SK-N-SH (cell line): ENCODE measurements around the gene FRAS1. TPM values are rescaled to one million over a fixed set of nuclear protein-coding genes. Genes with fewer than 3 reads are reported as not detected.

Source experiments
- CTCF ChIA-PET: fragments of 300-600, 350-600 bp; formaldehyde crosslinking; extraction: SDS; loops from one replicate; lab custom pipeline; 2021; lab: Yijun Ruan, JAX
- POLR2A ChIA-PET: fragments of 350-600 bp; sonication (Branson Sonifier 250); formaldehyde crosslinking; extraction: SDS; loops from one replicate; lab custom pipeline; 2020; ENCODE audit warnings: antibody characterized with exemption, inconsistent platforms; lab: Yijun Ruan, JAX
- DNase-seq: peaks from one replicate; pipeline ENCODE4 v3.0.0; 2012
- H2AFZ ChIP-seq: fragments of 200-600 bp; sonication (generic); 2 replicates; pipeline ENCODE4 v1.8.1; 2016; ENCODE audit warnings: antibody characterized with exemption, mild to moderate bottlenecking, low read depth
- H3F3A ChIP-seq: fragments of 200-600 bp; sonication (generic); replicated peaks from 2 replicates; pipeline ENCODE3; 2016; ENCODE audit warnings: antibody characterized with exemption, mild to moderate bottlenecking; ENCODE audit not compliant: insufficient read depth
- H3K27ac ChIP-seq, 2 experiments: fragments of 200-500 bp in 1 of 2; fragments of 200-600 bp in 1 of 2; sonication (Bioruptor generic) in 1 of 2; sonication (generic), shearing (Covaris generic) in 1 of 2; 2 replicates each; pipeline versions ENCODE4 v1.5.1 to v1.6.1; 2014 to 2016; ENCODE audit warnings: low read depth in 2 of 2, inconsistent platforms in 1 of 2, low read length in 1 of 2, mild to moderate bottlenecking in 1 of 2, mixed read lengths in 1 of 2
- H3K27me3 ChIP-seq: fragments of 200-600 bp; sonication (generic), shearing (Covaris generic); 2 replicates; pipeline ENCODE4 v1.6.1; 2016; ENCODE audit warnings: mixed run types; ENCODE audit not compliant: insufficient read depth
- H3K36me3 ChIP-seq, 2 experiments: fragments of 200-500 bp in 1 of 2; fragments of 200-600 bp in 1 of 2; sonication (Bioruptor generic) in 1 of 2; sonication (generic) in 1 of 2; replicated peaks in 1 of 2; 2 replicates each; pipeline versions ENCODE3 to v1.5.1; 2014 to 2016; ENCODE audit warnings: low read length in 1 of 2, mild to moderate bottlenecking in 1 of 2; ENCODE audit not compliant: insufficient read depth in 2 of 2, control insufficient read depth in 1 of 2
- H3K4me1 ChIP-seq, 2 experiments: fragments of 200-500 bp in 1 of 2; fragments of 200-600 bp in 1 of 2; sonication (Bioruptor generic) in 1 of 2; sonication (generic), shearing (Covaris generic) in 1 of 2; 2 replicates each; pipeline versions ENCODE4 v1.5.1 to v1.6.1; 2014 to 2016; ENCODE audit warnings: low read depth in 1 of 2, low read length in 1 of 2, mixed run types in 1 of 2; ENCODE audit not compliant: insufficient read depth in 2 of 2, control insufficient read depth in 1 of 2
- H3K4me2 ChIP-seq: fragments of 200-600 bp; sonication (generic), shearing (Covaris generic); 2 replicates; pipeline ENCODE4 v1.6.1; 2017; ENCODE audit warnings: mixed run types
- H3K4me3 ChIP-seq, 2 experiments: fragments of 200-500 bp in 1 of 2; fragments of 200-600 bp in 1 of 2; sonication (Bioruptor generic) in 1 of 2; sonication (generic), shearing (Covaris generic) in 1 of 2; 2 replicates each; pipeline versions ENCODE4 v1.5.1 to v1.8.1; 2014 to 2016; ENCODE audit warnings: low read depth in 2 of 2, inconsistent platforms in 1 of 2, low read length in 1 of 2, mild to moderate bottlenecking in 1 of 2, mixed read lengths in 1 of 2, moderate library complexity in 1 of 2
- H3K79me2 ChIP-seq: fragments of 200-600 bp; sonication (generic); 2 replicates; pipeline ENCODE4 v1.8.1; 2017; ENCODE audit warnings: mild to moderate bottlenecking; ENCODE audit not compliant: insufficient read depth
- H3K9ac ChIP-seq: fragments of 200-600 bp; sonication (generic); 2 replicates; pipeline ENCODE4 v1.6.1; 2017; ENCODE audit warnings: mixed run types
- H3K9me2 ChIP-seq: fragments of 200-600 bp; sonication (generic); 2 replicates; pipeline ENCODE4 v1.6.1; 2017; ENCODE audit warnings: mixed run types
- H3K9me3 ChIP-seq: fragments of 200-600 bp; sonication (generic); 2 replicates; pipeline ENCODE4 v1.6.1; 2017; ENCODE audit warnings: mixed run types, mild to moderate bottlenecking, moderate library complexity
- H4K20me1 ChIP-seq: fragments of 200-600 bp; sonication (generic); 2 replicates; pipeline ENCODE4 v1.6.1; 2017; ENCODE audit warnings: mild to moderate bottlenecking, mixed run types; ENCODE audit not compliant: insufficient read depth
- CHD2 ChIP-seq: fragments of 150-350 bp; IDR thresholded peaks from 2 replicates; pipeline ENCODE4 v1.6.1; 2018; ENCODE audit warnings: low read length; ENCODE audit not compliant: partially characterized antibody
- EZH2phosphoT487 ChIP-seq: fragments of 200-600 bp; sonication (generic); IDR thresholded peaks from 2 replicates; pipeline ENCODE4 v1.6.1; 2017; ENCODE audit warnings: low read depth, mixed run types, mild to moderate bottlenecking, antibody characterized with exemption, moderate library complexity, borderline replicate concordance
- FOXJ3 ChIP-seq: sonication (generic); formaldehyde crosslinking; IDR thresholded peaks from 2 replicates; pipeline ENCODE4 v1.5.1; 2020; ENCODE audit warnings: mild to moderate bottlenecking, missing genetic modification reagents
- GABPA ChIP-seq: IDR thresholded peaks from 2 replicates; pipeline ENCODE4 v1.4.0; 2012; ENCODE audit warnings: low read depth, mild to moderate bottlenecking
- GATA2 ChIP-seq: sonication (generic); formaldehyde crosslinking; IDR thresholded peaks from 2 replicates; pipeline ENCODE4 v1.5.0; 2020; ENCODE audit warnings: mild to moderate bottlenecking, missing genetic modification reagents
- JUND ChIP-seq: IDR thresholded peaks from 2 replicates; pipeline ENCODE4 v1.4.0; 2012
- NFIC ChIP-seq: IDR thresholded peaks from 2 replicates; pipeline ENCODE4 v1.4.0; 2012; ENCODE audit warnings: borderline replicate concordance
- NRF1 ChIP-seq: IDR thresholded peaks from 2 replicates; pipeline ENCODE4 v1.6.1; 2012; ENCODE audit warnings: low read depth, mild to moderate bottlenecking, low read length
- RCOR1 ChIP-seq: fragments of 150-350 bp; IDR thresholded peaks from 2 replicates; pipeline ENCODE4 v1.6.1; 2017; ENCODE audit warnings: antibody characterized with exemption, low read length
- SMC3 ChIP-seq: IDR thresholded peaks from 2 replicates; pipeline ENCODE4 v1.6.1; 2012; ENCODE audit warnings: low read depth, low read length, improper control_type of control experiment
- TEAD4 ChIP-seq: IDR thresholded peaks from 2 replicates; pipeline ENCODE4 v1.4.0; 2012; ENCODE audit warnings: mild to moderate bottlenecking, borderline replicate concordance; ENCODE audit not compliant: insufficient read depth
- WGBS: methylation state at CpG from one replicate; pipeline ENCODE4 v1.1.6; 2017; ENCODE audit warnings: low lambda C conversion rate; 5-methylcytosine and 5-hydroxymethylcytosine counted together
- polyA plus RNA-seq, 3 experiments: library from polyadenylated mRNA; depleted of rRNA; stranded (reverse); fragments of >200 nt; gene quantifications; 2 replicates each; pipeline ENCODE4 v1.2.3, GENCODE V29; 2012
- TF ChIP-seq, protein P1 (sequence below): IDR thresholded peaks from 2 replicates; pipeline ENCODE4 v1.4.0; 2012; ENCODE audit warnings: low read depth
- TF ChIP-seq, protein P2 (sequence below): IDR thresholded peaks from 2 replicates; pipeline ENCODE4; 2012

The FRAS1 gene
- polyA plus RNA-seq, 1 of the 3 experiments (the other 2 are of a cell fraction), result 8.3 TPM

DNA sequence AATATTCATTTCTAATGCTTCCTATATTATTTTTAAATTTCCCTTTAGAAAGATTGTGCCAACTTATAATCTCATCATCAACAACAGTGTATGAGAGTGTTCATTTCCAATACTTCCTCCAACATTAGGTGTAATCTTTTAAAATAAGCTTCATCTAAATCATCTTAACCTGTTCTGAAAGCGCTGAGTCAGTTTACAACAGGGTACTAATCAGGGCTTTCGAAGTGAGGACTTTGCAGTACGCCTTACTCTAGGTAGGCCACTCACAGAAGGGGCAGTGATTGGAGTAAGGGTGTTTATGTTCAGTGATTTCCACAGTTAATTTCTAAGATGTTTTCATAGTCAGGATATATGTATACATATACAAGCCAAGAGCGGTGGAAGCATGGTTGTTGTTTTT lies 87.9 kb downstream of the FRAS1 start:
- POLR2A ChIA-PET, result no interaction called here

DNA sequence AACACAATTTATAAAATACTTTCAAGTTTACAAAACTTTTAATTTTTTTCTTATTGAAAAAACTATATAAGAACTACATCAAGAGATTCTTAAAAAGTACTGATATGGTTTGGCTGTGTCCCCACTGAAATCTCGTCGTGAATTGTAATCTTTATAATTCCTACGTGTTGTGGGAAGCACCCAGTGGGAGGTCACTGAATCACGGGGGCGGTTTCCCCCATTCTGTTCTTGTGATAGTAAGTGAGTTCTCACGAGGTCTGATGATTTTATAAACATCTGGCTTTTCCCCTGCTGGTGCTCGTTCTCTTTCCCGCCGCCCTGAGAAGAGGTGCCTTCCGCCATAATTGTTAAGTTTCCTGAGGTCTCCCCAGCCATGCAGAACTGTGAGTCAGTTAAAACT lies 88.5 kb downstream of the FRAS1 start:
- 0 out of 2 replicates have a peak, but pooled peaks cover 5% of the 10 kb centered on the region for H3K9me3 ChIP-seq
- ChIA-PET CTCF (no interaction called here), POLR2A (no interaction called here)
- H3K79me2 ChIP-seq, result no peaks in the 10 kb centered on the region
- H3K4me1 ChIP-seq, result peaks cover 0 to 3% of the 10 kb centered on the region in 2 experiments; a peak in 1 of 4 replicates
- TF ChIP-seq JUND, result no peak
- H3K36me3 ChIP-seq, result no peaks in the 10 kb centered on the region
- H3K27ac ChIP-seq, result no peak overlapping the region
- H3K9me2 ChIP-seq, result no peaks in the 10 kb centered on the region
- no peaks in the 10 kb centered on the region for H4K20me1 ChIP-seq
- H3K4me3 ChIP-seq, result no peak overlapping the region
- 90% methylated on average over 10 of the region's 10 CpGs for WGBS
- H3F3A ChIP-seq, result no peaks in the 10 kb centered on the region
- H3K4me2 ChIP-seq, result no peak overlapping the region
- no peak for DNase-seq
- H2AFZ ChIP-seq, result no peak overlapping the region
- H3K9ac ChIP-seq, result no peak overlapping the region
- H3K27me3 ChIP-seq, result no peaks in the 10 kb centered on the region

More for the DNA sequence above, 87.9 kb downstream of the FRAS1 start:
- Histone ChIP-seq H3K27ac (no peak overlapping the region), H3K4me2 (no peak overlapping the region), H3K9ac (no peak overlapping the region), H3K4me1 (peaks cover 0 to 3% of the 10 kb centered on the region in 2 experiments; a peak in 1 of 4 replicates), H2AFZ (no peak overlapping the region), H3K9me3 (0 out of 2 replicates have a peak, but pooled peaks cover 5% of the 10 kb centered on the region), H3K36me3 (no peaks in the 10 kb centered on the region), H4K20me1 (no peaks in the 10 kb centered on the region), H3K27me3 (no peaks in the 10 kb centered on the region), H3K79me2 (no peaks in the 10 kb centered on the region), H3F3A (no peaks in the 10 kb centered on the region), H3K9me2 (no peaks in the 10 kb centered on the region), H3K4me3 (no peak overlapping the region)
- CTCF ChIA-PET, result no interaction called here
- DNase-seq, result no peak
- WGBS, result 91% methylated on average over 4 of the region's 4 CpGs
- TF ChIP-seq FOXJ3 (CRISPR knock-in tag), result no peak
- no peak for TF ChIP-seq TEAD4
- TF ChIP-seq SMC3, result no peak
- TF ChIP-seq NRF1, result no peak
- TF ChIP-seq, protein P1, sequence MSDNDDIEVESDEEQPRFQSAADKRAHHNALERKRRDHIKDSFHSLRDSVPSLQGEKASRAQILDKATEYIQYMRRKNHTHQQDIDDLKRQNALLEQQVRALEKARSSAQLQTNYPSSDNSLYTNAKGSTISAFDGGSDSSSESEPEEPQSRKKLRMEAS, result no peak
- no peak for TF ChIP-seq RCOR1
- no peak for TF ChIP-seq CHD2
- TF ChIP-seq EZH2phosphoT487, result no peak
- TF ChIP-seq NFIC, result no peak
- no peak for TF ChIP-seq GABPA
- TF ChIP-seq GATA2, result no peak
- TF ChIP-seq, protein P2, sequence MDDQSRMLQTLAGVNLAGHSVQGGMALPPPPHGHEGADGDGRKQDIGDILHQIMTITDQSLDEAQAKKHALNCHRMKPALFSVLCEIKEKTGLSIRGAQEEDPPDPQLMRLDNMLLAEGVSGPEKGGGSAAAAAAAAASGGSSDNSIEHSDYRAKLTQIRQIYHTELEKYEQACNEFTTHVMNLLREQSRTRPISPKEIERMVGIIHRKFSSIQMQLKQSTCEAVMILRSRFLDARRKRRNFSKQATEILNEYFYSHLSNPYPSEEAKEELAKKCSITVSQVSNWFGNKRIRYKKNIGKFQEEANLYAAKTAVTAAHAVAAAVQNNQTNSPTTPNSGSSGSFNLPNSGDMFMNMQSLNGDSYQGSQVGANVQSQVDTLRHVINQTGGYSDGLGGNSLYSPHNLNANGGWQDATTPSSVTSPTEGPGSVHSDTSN, result no peak
